Endothelial cell of umbilical vein (primary cell): ENCODE results near the gene CUL3. TPM values are rescaled to one million over a fixed set of nuclear protein-coding genes. Genes with fewer than 3 reads are reported as not detected.
"Not testable (repeated sequence)": the region's sequence is repeated elsewhere in the genome, so short reads cannot be mapped to it uniquely, and the experiment has no call there.

Experiments used
- BruUV-seq: library from RNA; stranded (reverse); fragments of 400-500 nt; replicated peaks from 2 replicates; lab custom pipeline; 2021; lab: Mats Ljungman, UMichigan
- CTCF ChIA-PET: fragments of 300-600, 350-600 bp; sonication (Branson Sonifier 250); formaldehyde crosslinking; loops from one replicate; lab custom pipeline; 2021; ENCODE audit warnings: antibody characterized with exemption, inconsistent platforms; lab: Charles Lee
- POLR2A ChIA-PET: fragments of 300-600, 350-600 bp; sonication (Branson Sonifier 250); formaldehyde crosslinking; loops from one replicate; lab custom pipeline; 2021; ENCODE audit warnings: antibody characterized with exemption, inconsistent platforms; lab: Charles Lee
- DNase-seq: peaks from one replicate; pipeline ENCODE4 v3.0.0-alpha.2; 2011; ENCODE audit warnings: low read depth, low spot score
- FAIRE-seq: peaks from 2 replicates; lab custom pipeline; 2011; peaks lifted over from hg19 to GRCh38; lab: Jason Lieb, UNC
- H2AFZ ChIP-seq: 2 replicates; pipeline ENCODE4 v1.6.0; 2012; ENCODE audit warnings: low read depth, low read length, control low read depth, inconsistent platforms
- H3K27ac ChIP-seq: 2 replicates; pipeline ENCODE4 v1.5.1; 2011; ENCODE audit warnings: low read depth, mild to moderate bottlenecking, control low read depth, low read length, moderate library complexity; ENCODE audit not compliant: insufficient read depth
- H3K27me3 ChIP-seq, 2 experiments: 2 replicates each; pipeline versions ENCODE4 v1.6.0 to v1.6.1; 2011; ENCODE audit warnings: low read length in 2 of 2, mixed read lengths in 1 of 2; ENCODE audit not compliant: control insufficient read depth in 2 of 2, insufficient read depth in 2 of 2
- H3K36me3 ChIP-seq, 2 experiments: 2 replicates in 1 of 2; 3 replicates in 1 of 2; pipeline ENCODE4 v1.5.1; 2011; ENCODE audit warnings: low read length in 2 of 2, mild to moderate bottlenecking in 1 of 2, moderate library complexity in 1 of 2; ENCODE audit not compliant: control insufficient read depth in 2 of 2, insufficient read depth in 2 of 2; ENCODE audit errors: extremely low read depth in 1 of 2
- H3K4me1 ChIP-seq: 3 replicates; pipeline ENCODE4 v1.5.1; 2011; ENCODE audit warnings: mild to moderate bottlenecking, low read length; ENCODE audit not compliant: control insufficient read depth, insufficient read depth; ENCODE audit errors: extremely low read depth
- H3K4me2 ChIP-seq: 2 replicates; pipeline ENCODE4 v1.6.1; 2011; ENCODE audit warnings: low read length, control low read depth, mixed read lengths; ENCODE audit not compliant: insufficient read depth
- H3K4me3 ChIP-seq, 3 experiments: fragments of 200-600 bp in 1 of 3; sonication (generic), shearing (Covaris generic) in 1 of 3; replicated peaks in 1 of 3; 2 replicates each; pipeline ENCODE4 v1.5.1; 2011 to 2016; ENCODE audit warnings: control low read depth in 3 of 3, low read length in 3 of 3, mild to moderate bottlenecking in 2 of 3, inconsistent platforms in 1 of 3, low read depth in 1 of 3, moderate library complexity in 1 of 3; ENCODE audit not compliant: insufficient read depth in 1 of 3
- H3K79me2 ChIP-seq: 2 replicates; pipeline ENCODE4 v1.6.0; 2012; ENCODE audit warnings: low read length, inconsistent platforms; ENCODE audit not compliant: control insufficient read depth, insufficient read depth
- H3K9ac ChIP-seq: replicated peaks from 2 replicates; pipeline ENCODE3; 2011; ENCODE audit warnings: low read length, control low read depth; ENCODE audit not compliant: insufficient read depth; ENCODE audit errors: extremely low read depth
- H3K9me1 ChIP-seq: replicated peaks from 3 replicates; pipeline ENCODE4 v1.6.0; 2011; ENCODE audit warnings: mild to moderate bottlenecking, low read length; ENCODE audit not compliant: control insufficient read depth, insufficient read depth; ENCODE audit errors: extremely low read depth
- H3K9me3 ChIP-seq: replicated peaks from 2 replicates; pipeline ENCODE4 v1.5.1; 2012; ENCODE audit warnings: low read length, inconsistent platforms; ENCODE audit not compliant: control insufficient read depth, insufficient read depth
- H4K20me1 ChIP-seq: replicated peaks from 2 replicates; pipeline ENCODE3; 2011; ENCODE audit warnings: mild to moderate bottlenecking, low read length; ENCODE audit not compliant: control insufficient read depth, insufficient read depth; ENCODE audit errors: extremely low read depth
- CTCF ChIP-seq, 2 donors: IDR thresholded peaks; 1 replicate in 1 of 2; 2 replicates in 1 of 2; pipeline ENCODE4 v1.5.1; 2011; ENCODE audit warnings: low read length in 2 of 2, mild to moderate bottlenecking in 2 of 2, moderate library complexity in 2 of 2, control low read depth in 1 of 2, inconsistent platforms in 1 of 2, low read depth in 1 of 2; ENCODE audit not compliant: insufficient read depth in 1 of 2; ENCODE audit errors: extremely low read depth in 1 of 2
- POLR2A ChIP-seq: IDR thresholded peaks from 2 replicates; pipeline ENCODE4 v1.6.1; 2012; ENCODE audit warnings: low read depth, mild to moderate bottlenecking, control low read depth, low read length
- dilution Hi-C: fragments of 300-500 bp; cut with MboI; formaldehyde crosslinking; loops from one replicate; pipeline ENCODE4 v1.15.0; 2019; ENCODE audit warnings: low sequenced_read_pairs; ENCODE audit not compliant: extremely low pct_ligation_motif_present
- intact Hi-C: fragments of 100-400 bp; cut with micrococcal nuclease; formaldehyde crosslinking; loops from one replicate; pipeline ENCODE4 v1.10.0; 2022
- polyA plus RNA-seq, 4 experiments: library from polyadenylated mRNA; depleted of rRNA in 3 of 4; stranded (reverse) in 3 of 4; unstranded in 1 of 4; fragments of >200 nt; gene quantifications; 2 replicates each; pipeline versions ENCODE4 v1.2.1 to v1.2.3, GENCODE V29; 2011 to 2012; ENCODE audit warnings: missing spikeins in 1 of 4
- total RNA-seq: library from RNA; stranded (reverse); gene quantifications from 2 replicates; pipeline ENCODE4 v1.2.3, GENCODE V29; 2021

The CUL3 gene
- total and polyA plus RNA-seq, 2 donors (not counting 3 experiments of a cell fraction or from before 2014, with no cell fraction given), result 22.7 to 82.3 TPM

GRCh38 chr2:224516393-224516792 lies 68.8 kb downstream of the CUL3 start:
- H3K4me3 ChIP-seq, H2AFZ ChIP-seq, H3K9me3 ChIP-seq, intact Hi-C loops, DNase-seq, CTCF ChIA-PET, dilution Hi-C loops, H3K9me1 ChIP-seq, BruUV-seq, FAIRE-seq, H4K20me1 ChIP-seq, H3K9ac ChIP-seq, H3K4me2 ChIP-seq, H3K36me3 ChIP-seq, H3K27me3 ChIP-seq, POLR2A ChIA-PET, H3K27ac ChIP-seq, H3K4me1 ChIP-seq: not testable (repeated sequence)
- H3K79me2 ChIP-seq, result peaks cover 65% of the 10 kb centered on the region

GRCh38 chr2:224513991-224514390 lies 71.2 kb downstream of the CUL3 start:
- dilution Hi-C loops, result no loop called here
- CTCF ChIA-PET, result interaction anchor here (0.7 kb wide), 1 partner anchor 18 kb away, joined by 3 read pairs; no protein-coding TSS in a partner anchor
- Histone ChIP-seq H3K4me3 (no peak overlapping the region), H3K27me3 (no peaks in the 10 kb centered on the region), H3K27ac (no peak overlapping the region), H3K9ac (no peak overlapping the region), H3K79me2 (peaks cover 48% of the 10 kb centered on the region), H3K36me3 (peaks cover 0 to 2% of the 10 kb centered on the region in 2 experiments), H2AFZ (no peak overlapping the region), H3K4me1 (peaks cover under 1% of the 10 kb centered on the region), H3K9me1 (no peaks in the 10 kb centered on the region), H3K9me3 (no peaks in the 10 kb centered on the region), H4K20me1 (no peaks in the 10 kb centered on the region), H3K4me2 (no peak overlapping the region)
- intact Hi-C loops, result no loop called here
- FAIRE-seq (no peak), DNase-seq (no peak)
- POLR2A ChIA-PET, result no interaction called here
- no TSS peak for BruUV-seq
- TF ChIP-seq POLR2A, result no peak
- TF ChIP-seq CTCF (IDR thresholded peaks at IDR 0.05; ENCODE audit: extremely low read depth in 1 of 2, insufficient read depth in 1 of 2, low read depth in 1 of 2, low read length in 2 of 2), result no peak
